ENCODE data around the gene CNTN2.

DNA sequence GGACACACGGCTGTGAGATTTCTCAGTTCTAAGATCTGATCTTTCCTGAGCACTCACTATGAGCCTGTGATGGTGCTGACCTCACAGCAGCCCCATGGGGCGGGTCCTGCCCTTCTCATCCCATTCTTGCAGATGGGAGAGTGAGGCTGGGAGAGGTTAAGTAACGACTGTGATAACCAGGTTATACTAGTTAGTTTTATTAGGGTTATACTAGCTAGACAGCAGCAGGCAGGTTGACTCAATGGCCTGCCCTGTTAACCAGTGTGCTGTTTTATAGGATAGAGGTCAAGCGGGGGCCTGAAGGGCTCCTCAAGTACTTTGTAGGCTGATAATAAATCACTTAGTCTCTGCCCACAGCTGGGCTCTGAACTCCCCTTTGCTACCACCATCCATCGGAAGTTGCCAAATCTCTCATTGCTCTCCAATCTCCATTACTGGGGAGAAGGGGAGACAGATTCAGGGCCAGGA is 4.8 kb downstream of the CNTN2 start:
- TF ChIP-seq POLR2AphosphoS5 (IDR thresholded peaks at IDR 0.05; ENCODE audit: low read depth, low read length) (no peak), SIN3A (IDR thresholded peaks at IDR 0.05; ENCODE audit: borderline replicate concordance, insufficient read depth, low read depth, low read length) (no peak)
- TF ChIP-seq, protein P1, sequence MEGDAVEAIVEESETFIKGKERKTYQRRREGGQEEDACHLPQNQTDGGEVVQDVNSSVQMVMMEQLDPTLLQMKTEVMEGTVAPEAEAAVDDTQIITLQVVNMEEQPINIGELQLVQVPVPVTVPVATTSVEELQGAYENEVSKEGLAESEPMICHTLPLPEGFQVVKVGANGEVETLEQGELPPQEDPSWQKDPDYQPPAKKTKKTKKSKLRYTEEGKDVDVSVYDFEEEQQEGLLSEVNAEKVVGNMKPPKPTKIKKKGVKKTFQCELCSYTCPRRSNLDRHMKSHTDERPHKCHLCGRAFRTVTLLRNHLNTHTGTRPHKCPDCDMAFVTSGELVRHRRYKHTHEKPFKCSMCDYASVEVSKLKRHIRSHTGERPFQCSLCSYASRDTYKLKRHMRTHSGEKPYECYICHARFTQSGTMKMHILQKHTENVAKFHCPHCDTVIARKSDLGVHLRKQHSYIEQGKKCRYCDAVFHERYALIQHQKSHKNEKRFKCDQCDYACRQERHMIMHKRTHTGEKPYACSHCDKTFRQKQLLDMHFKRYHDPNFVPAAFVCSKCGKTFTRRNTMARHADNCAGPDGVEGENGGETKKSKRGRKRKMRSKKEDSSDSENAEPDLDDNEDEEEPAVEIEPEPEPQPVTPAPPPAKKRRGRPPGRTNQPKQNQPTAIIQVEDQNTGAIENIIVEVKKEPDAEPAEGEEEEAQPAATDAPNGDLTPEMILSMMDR (IDR thresholded peaks at IDR 0.05): no peak
- TF ChIP-seq, protein P2, sequence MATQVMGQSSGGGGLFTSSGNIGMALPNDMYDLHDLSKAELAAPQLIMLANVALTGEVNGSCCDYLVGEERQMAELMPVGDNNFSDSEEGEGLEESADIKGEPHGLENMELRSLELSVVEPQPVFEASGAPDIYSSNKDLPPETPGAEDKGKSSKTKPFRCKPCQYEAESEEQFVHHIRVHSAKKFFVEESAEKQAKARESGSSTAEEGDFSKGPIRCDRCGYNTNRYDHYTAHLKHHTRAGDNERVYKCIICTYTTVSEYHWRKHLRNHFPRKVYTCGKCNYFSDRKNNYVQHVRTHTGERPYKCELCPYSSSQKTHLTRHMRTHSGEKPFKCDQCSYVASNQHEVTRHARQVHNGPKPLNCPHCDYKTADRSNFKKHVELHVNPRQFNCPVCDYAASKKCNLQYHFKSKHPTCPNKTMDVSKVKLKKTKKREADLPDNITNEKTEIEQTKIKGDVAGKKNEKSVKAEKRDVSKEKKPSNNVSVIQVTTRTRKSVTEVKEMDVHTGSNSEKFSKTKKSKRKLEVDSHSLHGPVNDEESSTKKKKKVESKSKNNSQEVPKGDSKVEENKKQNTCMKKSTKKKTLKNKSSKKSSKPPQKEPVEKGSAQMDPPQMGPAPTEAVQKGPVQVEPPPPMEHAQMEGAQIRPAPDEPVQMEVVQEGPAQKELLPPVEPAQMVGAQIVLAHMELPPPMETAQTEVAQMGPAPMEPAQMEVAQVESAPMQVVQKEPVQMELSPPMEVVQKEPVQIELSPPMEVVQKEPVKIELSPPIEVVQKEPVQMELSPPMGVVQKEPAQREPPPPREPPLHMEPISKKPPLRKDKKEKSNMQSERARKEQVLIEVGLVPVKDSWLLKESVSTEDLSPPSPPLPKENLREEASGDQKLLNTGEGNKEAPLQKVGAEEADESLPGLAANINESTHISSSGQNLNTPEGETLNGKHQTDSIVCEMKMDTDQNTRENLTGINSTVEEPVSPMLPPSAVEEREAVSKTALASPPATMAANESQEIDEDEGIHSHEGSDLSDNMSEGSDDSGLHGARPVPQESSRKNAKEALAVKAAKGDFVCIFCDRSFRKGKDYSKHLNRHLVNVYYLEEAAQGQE (IDR thresholded peaks at IDR 0.05; ENCODE audit: insufficient read depth in 1 of 2, low read depth in 2 of 2, low read length in 1 of 2): no peak

All from Panc1 (cell line).